Gastroesophageal sphincter (tissue), 3 donors: Measurements from ENCODE around the gene CRHBP.

ENCODE experiments used
- CTCF ChIP-seq, 4 experiments: fragments of 200-600 bp in 2 of 4; fragments of 450-650 bp in 2 of 4; sonication (generic) in 1 of 4; IDR thresholded peaks; one replicate each; pipeline ENCODE4 v1.5.1; 2017 to 2019; ENCODE audit warnings: antibody characterized with exemption in 4 of 4, mild to moderate bottlenecking in 2 of 4, moderate library complexity in 2 of 4
- EP300 ChIP-seq: sonication (generic); formaldehyde crosslinking; IDR thresholded peaks from one replicate; pipeline ENCODE4 v1.6.1; 2017; ENCODE audit warnings: antibody characterized with exemption, mild to moderate bottlenecking
- POLR2A ChIP-seq, 2 donors: fragments of 450-650 bp; IDR thresholded peaks; one replicate each; pipeline ENCODE4 v1.6.1; 2017; ENCODE audit warnings: antibody characterized with exemption in 2 of 2, mild to moderate bottlenecking in 2 of 2, moderate library complexity in 1 of 2
- POLR2AphosphoS5 ChIP-seq: sonication (generic); formaldehyde crosslinking; IDR thresholded peaks from one replicate; pipeline ENCODE4 v1.6.1; 2017; ENCODE audit warnings: antibody characterized with exemption

GRCh38 chr5:76943006-76943405 is 9.8 kb upstream of the CRHBP start:
- TF ChIP-seq CTCF (IDR thresholded peaks at IDR 0.05): no peak
- no peak for TF ChIP-seq POLR2A (IDR thresholded peaks at IDR 0.05)
- TF ChIP-seq EP300: no peak
- no peak for TF ChIP-seq POLR2AphosphoS5
